Measurements from ENCODE around the gene SGSM2. TPM values are rescaled to one million over a fixed set of nuclear protein-coding genes. Genes with fewer than 3 reads are reported as not detected.

The SGSM2 gene
- total RNA-seq, 1 donor: 37.3 TPM

- Histone ChIP-seq H2AFZ (ENCODE audit: low read length) (no peak overlapping the region), H3K79me2 (ENCODE audit: insufficient read depth, low read length) (peaks cover 75% of the 10 kb centered on the region), H3K4me2 (ENCODE audit: insufficient read depth, low read length) (peak overlapping the region; percentile 94), H4K20me1 (ENCODE audit: insufficient read depth, low read length) (peaks cover 27% of the 10 kb centered on the region), H3K36me3 (ENCODE audit: insufficient read depth, low read length) (peaks cover 16% of the 10 kb centered on the region), H3K4me1 (ENCODE audit: insufficient read depth, low read length) (peaks cover 40% of the 10 kb centered on the region), H3K27me3 (ENCODE audit: insufficient read depth, low read length) (no peaks in the 10 kb centered on the region), H3K27ac (ENCODE audit: low read depth, low read length) (peak overlapping the region; percentile 99), H3K4me3 (ENCODE audit: insufficient read depth, low read length) (peak overlapping the region; percentile 86), H3K9me3 (ENCODE audit: low read depth, low read length) (no peaks in the 10 kb centered on the region)
- DNase-seq (ENCODE audit: insufficient read length, low spot score, missing footprints): peak; percentile 99
- no peak for TF ChIP-seq CTCF (IDR thresholded peaks at IDR 0.05; ENCODE audit: extremely low read depth, low read depth, low read length)
Measured at GRCh38 chr17:2392252-2393173, 55.2 kb downstream of the SGSM2 start.

- peak overlapping the region; percentile 86 for H3K4me3 ChIP-seq (ENCODE audit: insufficient read depth, low read length)
- no peak for TF ChIP-seq CTCF (IDR thresholded peaks at IDR 0.05; ENCODE audit: extremely low read depth, low read depth, low read length)
- no peak overlapping the region for H2AFZ ChIP-seq (ENCODE audit: low read length)
- H4K20me1 ChIP-seq (ENCODE audit: insufficient read depth, low read length): peaks cover 20% of the 10 kb centered on the region
- peak overlapping the region; percentile 94 for H3K4me2 ChIP-seq (ENCODE audit: insufficient read depth, low read length)
- H3K27me3 ChIP-seq (ENCODE audit: insufficient read depth, low read length): no peaks in the 10 kb centered on the region
- H3K27ac ChIP-seq (ENCODE audit: low read depth, low read length): peak overlapping the region; percentile 99
- peaks cover 10% of the 10 kb centered on the region for H3K36me3 ChIP-seq (ENCODE audit: insufficient read depth, low read length)
- peaks cover 76% of the 10 kb centered on the region for H3K79me2 ChIP-seq (ENCODE audit: insufficient read depth, low read length)
- DNase-seq (ENCODE audit: insufficient read length, low spot score, missing footprints): peak; percentile 98
- no peaks in the 10 kb centered on the region for H3K9me3 ChIP-seq (ENCODE audit: low read depth, low read length)
- H3K4me1 ChIP-seq (ENCODE audit: insufficient read depth, low read length): peaks cover 48% of the 10 kb centered on the region
Measured at GRCh38 chr17:2393174-2393953, 56.1 kb downstream of the SGSM2 start.

GRCh38 chr17:2393954-2394749 lies 56.9 kb downstream of the SGSM2 start:
- H3K4me2 ChIP-seq (ENCODE audit: insufficient read depth, low read length): no peak overlapping the region
- no peaks in the 10 kb centered on the region for H3K27me3 ChIP-seq (ENCODE audit: insufficient read depth, low read length)
- H3K9me3 ChIP-seq (ENCODE audit: low read depth, low read length): no peaks in the 10 kb centered on the region
- peak; percentile 27 for DNase-seq (ENCODE audit: insufficient read length, low spot score, missing footprints)
- peaks cover 20% of the 10 kb centered on the region for H4K20me1 ChIP-seq (ENCODE audit: insufficient read depth, low read length)
- H3K36me3 ChIP-seq (ENCODE audit: insufficient read depth, low read length): peaks cover 10% of the 10 kb centered on the region
- peaks cover 77% of the 10 kb centered on the region for H3K79me2 ChIP-seq (ENCODE audit: insufficient read depth, low read length)
- no peak overlapping the region for H2AFZ ChIP-seq (ENCODE audit: low read length)
- peak overlapping the region; percentile 45 for H3K4me3 ChIP-seq (ENCODE audit: insufficient read depth, low read length)
- peaks cover 54% of the 10 kb centered on the region for H3K4me1 ChIP-seq (ENCODE audit: insufficient read depth, low read length)
- H3K27ac ChIP-seq (ENCODE audit: low read depth, low read length): peak overlapping the region; percentile 99
- no peak for TF ChIP-seq CTCF (IDR thresholded peaks at IDR 0.05; ENCODE audit: extremely low read depth, low read depth, low read length)
